Activated CD4-positive, alpha-beta T cell treated with anti-CD3 and anti-CD28 coated beads, Interleukin-2, amount 50 U/mL, for 16 hours (primary cell): ENCODE results near the gene ADAMTS5.
A peak's percentile ranks its signal among the peaks of the same experiment; 100 is the strongest.

Experiments
- DNase-seq: peaks from one replicate; pipeline ENCODE4 v3.0.0-alpha.2; 2020

ADAMTS5 gene

GRCh38 chr21:26967062-26967913 is at the start of gene ADAMTS5:
Gene ADAMTS5, minus strand, starts transcription at chr21:26967088. Its CDS starts 697 bp downstream, at chr21:26966391.
- no peak for DNase-seq

- no peak for DNase-seq
Measured at GRCh38 chr21:27001526-27001925, 34.6 kb upstream of the ADAMTS5 start.

- no peak for DNase-seq
Measured at GRCh38 chr21:26983576-26983975, 16.7 kb upstream of the ADAMTS5 start.

GRCh38 chr21:26982767-26983166 is 15.9 kb upstream of the ADAMTS5 start:
- no peak for DNase-seq

- no peak for DNase-seq
Measured at GRCh38 chr21:26977746-26978145, 10.9 kb upstream of the ADAMTS5 start.

- no peak for DNase-seq
Measured at GRCh38 chr21:26973226-26973625, 6.3 kb upstream of the ADAMTS5 start.

- DNase-seq: no peak
Measured at GRCh38 chr21:26972192-26972591, 5.3 kb upstream of the ADAMTS5 start.

GRCh38 chr21:26969971-26970725 is 3.3 kb upstream of the ADAMTS5 start:
- DNase-seq: no peak

- DNase-seq: no peak
Measured at GRCh38 chr21:26966649-26967061, 233 bp downstream of the ADAMTS5 start.

GRCh38 chr21:26965907-26966581 is 844 bp downstream of the ADAMTS5 start:
- DNase-seq: no peak

- DNase-seq: no peak
Measured at GRCh38 chr21:26965040-26965906, 1.6 kb downstream of the ADAMTS5 start.

- DNase-seq: no peak
Measured at GRCh38 chr21:26964170-26964778, 2.6 kb downstream of the ADAMTS5 start.

GRCh38 chr21:26962621-26963181 is 4.2 kb downstream of the ADAMTS5 start:
- DNase-seq: no peak

GRCh38 chr21:26961698-26962097 is 5.2 kb downstream of the ADAMTS5 start:
- peak; percentile 18 for DNase-seq

- no peak for DNase-seq
Measured at GRCh38 chr21:26958788-26959187, 8.1 kb downstream of the ADAMTS5 start.

- no peak for DNase-seq
Measured at GRCh38 chr21:26956813-26957212, 10.1 kb downstream of the ADAMTS5 start.

GRCh38 chr21:26956216-26956615 is 10.7 kb downstream of the ADAMTS5 start:
- DNase-seq: no peak

GRCh38 chr21:26954662-26955121 is 12.2 kb downstream of the ADAMTS5 start:
- no peak for DNase-seq

GRCh38 chr21:26952374-26953066 is 14.4 kb downstream of the ADAMTS5 start:
- DNase-seq: no peak

- no peak for DNase-seq
Measured at GRCh38 chr21:26949830-26950229, 17.1 kb downstream of the ADAMTS5 start.

GRCh38 chr21:26948194-26948593 is 18.7 kb downstream of the ADAMTS5 start:
- no peak for DNase-seq
